Nephron (organoid): ENCODE results near the gene SIK3.
"Not testable (repeated sequence)": the region's sequence is repeated elsewhere in the genome, so short reads cannot be mapped to it uniquely, and the experiment has no call there.

Experiments
- H3K27ac Mint-ChIP-seq, 3 experiments: 2 replicates each; pipeline ENCODE4 v1.8.0; 2020; ENCODE audit warnings: mixed read lengths in 3 of 3, mild to moderate bottlenecking in 2 of 3, moderate library complexity in 1 of 3
- H3K27me3 Mint-ChIP-seq: 2 replicates; pipeline ENCODE4 v1.8.0; 2021; ENCODE audit warnings: low read depth, mild to moderate bottlenecking, moderate library complexity, mixed read lengths
- H3K36me3 Mint-ChIP-seq: 2 replicates; pipeline ENCODE4 v1.8.0; 2020; ENCODE audit warnings: low read depth, mixed read lengths
- H3K4me1 Mint-ChIP-seq: 2 replicates; pipeline ENCODE4 v1.8.0; 2020; ENCODE audit warnings: mixed read lengths
- H3K4me3 Mint-ChIP-seq, 3 experiments: 2 replicates each; pipeline ENCODE4 v1.8.0; 2020; ENCODE audit warnings: mild to moderate bottlenecking in 3 of 3, mixed read lengths in 3 of 3, moderate library complexity in 2 of 3
- H3K9me3 Mint-ChIP-seq: 2 replicates; pipeline ENCODE4 v1.8.0; 2020; ENCODE audit warnings: mixed read lengths
- TF ChIP-seq, protein P1 (sequence below), 3 experiments: fragments of 200-600 bp; sonication (generic); IDR thresholded peaks; one replicate each; pipeline ENCODE4 v1.5.0; 2021; ENCODE audit warnings: antibody characterized with exemption in 3 of 3; ENCODE audit not compliant: unreplicated experiment in 3 of 3

The SIK3 gene

DNA sequence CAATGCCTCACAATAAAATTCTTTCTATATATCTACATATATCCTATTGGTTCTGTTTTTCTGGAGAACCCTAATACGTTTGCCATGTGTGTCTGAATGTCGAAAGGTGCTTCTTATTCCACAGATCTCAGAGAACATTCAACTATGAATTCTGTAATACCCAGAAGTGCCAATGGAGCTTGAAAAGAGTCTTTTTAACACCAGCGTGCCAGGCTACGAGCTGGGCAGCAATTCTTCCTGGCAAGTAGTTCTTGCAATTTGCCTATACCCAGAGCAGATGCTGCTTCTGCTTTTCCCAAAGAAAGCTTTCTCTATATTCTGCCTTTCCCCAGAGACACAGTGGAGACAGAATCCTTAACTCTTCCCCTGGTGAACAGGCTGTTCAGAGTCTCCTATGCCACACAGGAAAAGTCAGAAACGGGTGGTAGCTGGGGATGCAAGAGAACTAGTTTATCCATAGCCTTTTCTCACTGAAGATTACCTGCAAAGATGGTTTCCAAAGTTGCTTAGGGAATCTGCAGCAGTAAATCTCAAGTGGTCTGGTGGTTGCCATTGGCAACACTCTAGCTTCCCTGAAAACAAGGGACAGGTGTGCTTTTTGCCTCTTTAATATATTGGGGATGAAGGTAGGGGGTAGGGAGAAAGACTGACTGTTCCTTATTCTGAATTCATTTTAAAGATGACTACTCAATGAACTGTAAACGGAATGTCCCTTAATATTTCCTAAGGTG is 29.1 kb upstream of the SIK3 start:
- no peak overlapping the region for H3K27ac Mint-ChIP-seq
- TF ChIP-seq, protein P1, sequence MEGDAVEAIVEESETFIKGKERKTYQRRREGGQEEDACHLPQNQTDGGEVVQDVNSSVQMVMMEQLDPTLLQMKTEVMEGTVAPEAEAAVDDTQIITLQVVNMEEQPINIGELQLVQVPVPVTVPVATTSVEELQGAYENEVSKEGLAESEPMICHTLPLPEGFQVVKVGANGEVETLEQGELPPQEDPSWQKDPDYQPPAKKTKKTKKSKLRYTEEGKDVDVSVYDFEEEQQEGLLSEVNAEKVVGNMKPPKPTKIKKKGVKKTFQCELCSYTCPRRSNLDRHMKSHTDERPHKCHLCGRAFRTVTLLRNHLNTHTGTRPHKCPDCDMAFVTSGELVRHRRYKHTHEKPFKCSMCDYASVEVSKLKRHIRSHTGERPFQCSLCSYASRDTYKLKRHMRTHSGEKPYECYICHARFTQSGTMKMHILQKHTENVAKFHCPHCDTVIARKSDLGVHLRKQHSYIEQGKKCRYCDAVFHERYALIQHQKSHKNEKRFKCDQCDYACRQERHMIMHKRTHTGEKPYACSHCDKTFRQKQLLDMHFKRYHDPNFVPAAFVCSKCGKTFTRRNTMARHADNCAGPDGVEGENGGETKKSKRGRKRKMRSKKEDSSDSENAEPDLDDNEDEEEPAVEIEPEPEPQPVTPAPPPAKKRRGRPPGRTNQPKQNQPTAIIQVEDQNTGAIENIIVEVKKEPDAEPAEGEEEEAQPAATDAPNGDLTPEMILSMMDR (IDR thresholded peaks at IDR 0.05; ENCODE audit: unreplicated experiment in 3 of 3), result no peak
- no peaks in the 10 kb centered on the region for H3K4me1 Mint-ChIP-seq
- H3K27me3 Mint-ChIP-seq, result peaks cover 20% of the 10 kb centered on the region
- H3K9me3 Mint-ChIP-seq, result no peaks in the 10 kb centered on the region
- no peak overlapping the region for H3K4me3 Mint-ChIP-seq
- no peaks in the 10 kb centered on the region for H3K36me3 Mint-ChIP-seq

DNA sequence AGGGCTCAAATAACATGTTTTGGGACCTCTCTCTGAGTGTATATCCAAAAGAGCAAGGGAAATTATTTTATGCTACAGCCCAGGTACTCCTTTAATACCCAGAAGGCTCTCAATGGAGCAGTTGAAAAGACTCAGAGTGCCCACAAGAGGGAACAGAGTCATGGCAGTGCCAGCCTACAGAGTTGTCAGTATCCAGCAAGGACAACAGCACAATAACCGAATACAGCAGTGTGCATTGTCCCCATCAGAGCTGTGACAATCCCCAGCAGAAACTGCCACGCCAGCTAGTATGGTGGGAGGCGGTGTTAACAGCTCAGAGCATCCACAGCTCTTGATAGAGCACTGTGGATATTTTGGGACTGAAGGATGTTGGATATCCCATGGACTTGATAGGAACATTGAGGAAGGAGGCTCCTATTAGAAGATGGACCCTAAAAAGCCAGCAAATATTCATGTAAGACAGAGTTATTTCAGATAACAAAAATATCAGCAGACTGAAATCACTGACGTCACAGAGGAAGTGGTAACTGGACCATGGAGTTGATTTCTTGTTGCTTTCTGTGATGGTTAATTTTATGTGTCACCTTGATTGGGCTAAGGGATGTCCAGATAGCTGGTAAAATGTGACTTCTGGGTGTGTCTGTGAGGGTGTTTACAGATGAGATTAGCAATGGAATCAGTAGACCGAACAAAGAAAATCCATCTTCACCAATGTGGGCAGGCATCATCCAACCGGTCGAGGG is 28.2 kb upstream of the SIK3 start:
- H3K4me3 Mint-ChIP-seq, result no peak overlapping the region
- peaks cover 20% of the 10 kb centered on the region for H3K27me3 Mint-ChIP-seq
- H3K9me3 Mint-ChIP-seq, result no peaks in the 10 kb centered on the region
- H3K27ac Mint-ChIP-seq, result no peak overlapping the region
- TF ChIP-seq, protein P1 (IDR thresholded peaks at IDR 0.05; ENCODE audit: unreplicated experiment in 3 of 3), result no peak
- no peaks in the 10 kb centered on the region for H3K4me1 Mint-ChIP-seq
- no peaks in the 10 kb centered on the region for H3K36me3 Mint-ChIP-seq

DNA sequence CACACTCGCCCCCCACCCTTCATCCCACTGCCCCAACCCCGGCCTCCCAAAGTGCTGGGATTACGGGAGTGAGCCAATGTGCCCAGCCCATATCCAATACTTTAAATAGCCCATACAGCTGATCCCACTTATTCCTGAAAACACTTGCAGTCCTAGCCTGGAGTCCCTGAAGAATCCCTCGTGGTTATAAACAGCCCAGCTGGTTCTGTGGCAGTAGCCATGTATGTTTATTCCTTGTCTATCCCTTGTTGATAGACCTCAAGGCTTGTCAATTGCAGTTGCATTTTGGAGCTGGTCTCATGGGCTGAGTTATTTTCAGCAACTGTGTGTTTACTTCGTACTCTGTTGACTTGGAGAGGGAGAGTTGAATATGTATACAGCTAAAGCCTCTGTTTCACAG is 24.3 kb upstream of the SIK3 start:
- no peak overlapping the region for H3K4me3 Mint-ChIP-seq
- no peak overlapping the region for H3K27ac Mint-ChIP-seq
- H3K4me1 Mint-ChIP-seq, result no peaks in the 10 kb centered on the region
- H3K9me3 Mint-ChIP-seq, result no peaks in the 10 kb centered on the region
- H3K36me3 Mint-ChIP-seq, result no peaks in the 10 kb centered on the region
- H3K27me3 Mint-ChIP-seq, result peaks cover 18% of the 10 kb centered on the region
- TF ChIP-seq, protein P1 (IDR thresholded peaks at IDR 0.05; ENCODE audit: unreplicated experiment in 3 of 3), result no peak

DNA sequence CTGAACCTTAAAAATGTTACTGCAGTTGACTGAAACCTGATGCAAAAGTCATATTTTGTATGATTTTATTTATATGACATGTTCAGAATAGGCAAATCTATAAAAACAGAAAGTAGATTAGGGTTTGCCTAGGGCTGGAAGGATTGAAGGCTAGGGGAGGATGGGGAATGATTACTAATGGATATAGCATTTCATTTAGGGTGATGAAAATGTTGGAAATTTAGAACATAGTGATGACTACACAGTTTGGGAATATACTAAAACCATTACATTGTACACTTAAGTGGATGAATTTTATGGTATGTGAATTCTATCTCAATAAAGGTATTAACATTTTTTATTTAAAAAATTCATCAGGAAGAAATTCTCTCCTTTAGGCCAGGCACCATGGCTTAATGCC is 22.9 kb upstream of the SIK3 start:
- TF ChIP-seq, protein P1 (IDR thresholded peaks at IDR 0.05; ENCODE audit: unreplicated experiment in 3 of 3), result no peak
- Mint-ChIP-seq H3K4me3 (no peak overlapping the region), H3K36me3 (no peaks in the 10 kb centered on the region)

DNA sequence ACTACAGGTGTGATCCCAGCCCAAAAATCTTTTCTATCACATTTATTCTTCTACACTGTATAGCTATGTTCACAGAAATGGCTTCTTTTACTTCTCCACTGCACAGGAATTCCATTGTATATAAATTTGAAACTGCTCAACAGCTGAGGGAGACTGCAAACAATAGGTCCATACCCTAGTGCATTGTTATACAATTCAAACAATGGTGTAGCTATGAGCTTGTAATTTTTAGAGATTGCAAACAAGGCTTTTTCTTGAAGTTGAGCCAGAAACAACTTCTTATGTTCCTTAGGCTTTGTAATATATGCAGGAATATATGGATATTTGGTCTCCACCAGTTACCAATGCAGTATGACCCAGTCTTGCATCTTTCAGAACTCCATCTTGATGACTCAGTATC is 19.5 kb upstream of the SIK3 start:
- H3K36me3 Mint-ChIP-seq, result no peaks in the 10 kb centered on the region
- H3K9me3 Mint-ChIP-seq, result no peaks in the 10 kb centered on the region
- H3K27me3 Mint-ChIP-seq, result peaks cover 4% of the 10 kb centered on the region
- no peaks in the 10 kb centered on the region for H3K4me1 Mint-ChIP-seq
- no peak overlapping the region for H3K4me3 Mint-ChIP-seq
- H3K27ac Mint-ChIP-seq, result no peak overlapping the region
- TF ChIP-seq, protein P1 (IDR thresholded peaks at IDR 0.05; ENCODE audit: unreplicated experiment in 3 of 3), result no peak

More for the DNA sequence above, 22.9 kb upstream of the SIK3 start:
- Mint-ChIP-seq H3K27ac (no peak overlapping the region), H3K27me3 (peaks cover 13% of the 10 kb centered on the region), H3K9me3 (no peaks in the 10 kb centered on the region), H3K4me1 (no peaks in the 10 kb centered on the region)

DNA sequence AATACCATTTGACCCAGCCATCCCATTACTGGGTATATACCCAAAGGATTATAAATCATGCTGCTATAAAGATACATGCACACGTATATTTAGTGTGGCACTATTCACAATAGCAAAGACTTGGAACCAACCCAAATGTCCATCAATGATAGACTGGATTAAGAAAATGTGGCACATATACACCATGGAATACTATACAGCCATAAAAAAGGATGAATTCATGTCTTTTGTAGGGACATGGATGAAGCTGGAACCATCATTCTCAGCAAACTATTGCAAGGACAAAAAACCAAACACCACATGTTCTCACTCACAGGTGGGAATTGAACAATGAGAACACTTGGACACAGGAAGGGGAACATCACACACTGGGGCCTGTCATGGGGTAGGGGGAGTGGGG is 14.7 kb upstream of the SIK3 start:
- H3K36me3 Mint-ChIP-seq, H3K27me3 Mint-ChIP-seq, H3K27ac Mint-ChIP-seq, H3K4me1 Mint-ChIP-seq, H3K9me3 Mint-ChIP-seq, H3K4me3 Mint-ChIP-seq: not testable (repeated sequence)

DNA sequence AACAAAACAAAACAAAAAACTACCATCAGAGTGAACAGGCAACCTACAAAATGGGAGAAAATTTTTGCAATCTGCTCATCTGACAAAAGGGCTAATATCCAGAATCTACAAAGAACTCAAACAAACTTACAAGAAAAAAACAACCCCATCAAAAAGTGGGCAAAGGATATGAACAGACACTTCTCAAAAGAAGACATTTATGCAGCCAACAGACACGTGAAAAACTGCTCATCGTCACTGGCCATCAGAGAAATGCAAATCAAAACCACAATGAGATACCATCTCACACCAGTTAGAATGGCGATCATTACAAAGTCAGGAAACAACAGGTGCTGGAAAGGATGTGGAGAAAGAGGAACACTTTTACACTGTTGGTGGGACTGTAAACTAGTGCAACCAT is 14.3 kb upstream of the SIK3 start:
- not testable (repeated sequence) for H3K27ac Mint-ChIP-seq, H3K4me1 Mint-ChIP-seq, H3K36me3 Mint-ChIP-seq, H3K27me3 Mint-ChIP-seq, H3K4me3 Mint-ChIP-seq, H3K9me3 Mint-ChIP-seq
